WTC11 (cell line): ENCODE results near the gene PLA2G1B. TPM values are rescaled to one million over a fixed set of nuclear protein-coding genes. Genes with fewer than 3 reads are reported as not detected.

ENCODE experiments used
- ATAC-seq: fragments of 200-7000 bp; cut with Tn5 transposase; 2 replicates; pipeline ENCODE4 v1.10.0; 2021; ENCODE audit warnings: mild to moderate bottlenecking, moderate library complexity
- CTCF ChIA-PET: fragments of 300-600 bp; sonication (Branson Sonifier 250); formaldehyde crosslinking; loops from one replicate; lab custom pipeline; 2021; ENCODE audit warnings: antibody characterized with exemption; lab: Charles Lee
- POLR2A ChIA-PET: fragments of 350-600 bp; sonication (Branson Sonifier 250); formaldehyde crosslinking; loops from one replicate; lab custom pipeline; 2021; ENCODE audit warnings: antibody characterized with exemption; lab: Charles Lee
- DNase-seq: peaks from one replicate; pipeline ENCODE4 v3.0.0; 2021; ENCODE audit warnings: low spot score
- H3K27ac Mint-ChIP-seq: 2 replicates; pipeline ENCODE4 v1.8.0; 2021; ENCODE audit warnings: mixed read lengths
- H3K27me3 Mint-ChIP-seq: 2 replicates; pipeline ENCODE4 v1.8.0; 2021; ENCODE audit warnings: low read depth, mild to moderate bottlenecking, moderate library complexity, mixed read lengths
- H3K36me3 Mint-ChIP-seq: 2 replicates; pipeline ENCODE4 v1.8.0; 2021; ENCODE audit warnings: mixed read lengths
- H3K4me1 Mint-ChIP-seq: 2 replicates; pipeline ENCODE4 v1.8.0; 2022; ENCODE audit warnings: mixed read lengths
- H3K4me3 Mint-ChIP-seq: 2 replicates; pipeline ENCODE4 v1.8.0; 2021; ENCODE audit warnings: mild to moderate bottlenecking, moderate library complexity, mixed read lengths
- H3K9me3 Mint-ChIP-seq: 2 replicates; pipeline ENCODE4 v1.8.0; 2021; ENCODE audit warnings: mixed read lengths
- ELF4 ChIP-seq: sonication (generic); formaldehyde crosslinking; IDR thresholded peaks from 2 replicates; pipeline ENCODE4 v1.8.1; 2022; ENCODE audit warnings: low read depth, mild to moderate bottlenecking, moderate library complexity, missing genetic modification reagents
- ETV6 ChIP-seq: sonication (generic); formaldehyde crosslinking; IDR thresholded peaks from 2 replicates; pipeline ENCODE4 v1.8.1; 2022; ENCODE audit warnings: mild to moderate bottlenecking, missing genetic modification reagents
- GRHL2 ChIP-seq: fragments of 250-450 bp; sonication (Bioruptor Pico); IDR thresholded peaks from 2 replicates; pipeline ENCODE4 v1.8.0; 2022; ENCODE audit warnings: mild to moderate bottlenecking, moderate library complexity; ENCODE audit not compliant: insufficient replicate concordance, severe bottlenecking
- JAZF1 ChIP-seq: fragments of 250-450 bp; sonication (Bioruptor Pico); IDR thresholded peaks from 2 replicates; pipeline ENCODE4 v1.9.0; 2021; ENCODE audit warnings: moderate library complexity, mild to moderate bottlenecking, inconsistent platforms
- NR1H2 ChIP-seq: sonication (generic); formaldehyde crosslinking; IDR thresholded peaks from 2 replicates; pipeline ENCODE4 v1.9.0; 2021; ENCODE audit warnings: mild to moderate bottlenecking, moderate library complexity, missing genetic modification reagents
- NR3C1 ChIP-seq: sonication (generic); formaldehyde crosslinking; conservative IDR thresholded peaks from 2 replicates; pipeline ENCODE4 v1.8.1; 2023; ENCODE audit warnings: low read depth, mild to moderate bottlenecking, missing genetic modification reagents
- PRRX2 ChIP-seq: fragments of 250-450 bp; sonication (Bioruptor Pico); IDR thresholded peaks from 2 replicates; pipeline ENCODE4 v1.8.0; 2021; ENCODE audit warnings: mild to moderate bottlenecking
- SOX15 ChIP-seq: fragments of 250-450 bp; sonication (Bioruptor Pico); IDR thresholded peaks from 2 replicates; pipeline ENCODE4 v1.9.0; 2021; ENCODE audit warnings: mild to moderate bottlenecking
- TEAD4 ChIP-seq: sonication (generic); formaldehyde crosslinking; IDR thresholded peaks from 2 replicates; pipeline ENCODE4 v1.8.0; 2022; ENCODE audit warnings: mild to moderate bottlenecking, missing genetic modification reagents
- TP53 ChIP-seq: sonication (generic); formaldehyde crosslinking; IDR thresholded peaks from 2 replicates; pipeline ENCODE4 v1.8.1; 2023; ENCODE audit warnings: mild to moderate bottlenecking, missing genetic modification reagents
- total RNA-seq: library from RNA; stranded (reverse); gene quantifications from 3 replicates; pipeline ENCODE4 v1.2.3, GENCODE V29; 2021
- TF ChIP-seq, protein P1 (sequence below): sonication (generic); formaldehyde crosslinking; IDR thresholded peaks from 2 replicates; pipeline ENCODE4 v1.8.0; 2022; ENCODE audit warnings: mild to moderate bottlenecking, missing genetic modification reagents
- TF ChIP-seq, protein P2 (sequence below): sonication (generic); formaldehyde crosslinking; IDR thresholded peaks from 2 replicates; pipeline ENCODE4 v1.8.1; 2023; ENCODE audit warnings: mild to moderate bottlenecking, moderate library complexity, missing genetic modification reagents
- TF ChIP-seq, protein P3 (sequence below): sonication (generic); formaldehyde crosslinking; IDR thresholded peaks from 2 replicates; pipeline ENCODE4 v1.8.1; 2023; ENCODE audit warnings: mild to moderate bottlenecking, missing genetic modification reagents, moderate library complexity
- TF ChIP-seq, protein P4 (sequence below): fragments of 250-450 bp; sonication (Bioruptor Pico); conservative IDR thresholded peaks from 2 replicates; pipeline ENCODE4 v1.9.0; 2021; ENCODE audit warnings: mild to moderate bottlenecking
- TF ChIP-seq, protein P5 (sequence below): sonication (generic); formaldehyde crosslinking; IDR thresholded peaks from 2 replicates; pipeline ENCODE4 v1.8.0; 2023; ENCODE audit warnings: missing genetic modification reagents, mild to moderate bottlenecking, borderline replicate concordance
- TF ChIP-seq, protein P6 (sequence below): sonication (generic); formaldehyde crosslinking; IDR thresholded peaks from 2 replicates; pipeline ENCODE4 v1.8.1; 2022; ENCODE audit warnings: low read depth, missing genetic modification reagents, borderline replicate concordance
- TF ChIP-seq, protein P7 (sequence below): sonication (generic); formaldehyde crosslinking; IDR thresholded peaks from 2 replicates; pipeline ENCODE4 v1.8.0; 2022; ENCODE audit warnings: missing genetic modification reagents
- TF ChIP-seq, protein P8 (sequence below): sonication (generic); formaldehyde crosslinking; IDR thresholded peaks from 2 replicates; pipeline ENCODE4 v1.8.1; 2022; ENCODE audit warnings: mild to moderate bottlenecking, missing genetic modification reagents, moderate library complexity, borderline replicate concordance

Gene PLA2G1B
- total RNA-seq, 1 experiment from 2014 or later: 1.8 TPM

DNA sequence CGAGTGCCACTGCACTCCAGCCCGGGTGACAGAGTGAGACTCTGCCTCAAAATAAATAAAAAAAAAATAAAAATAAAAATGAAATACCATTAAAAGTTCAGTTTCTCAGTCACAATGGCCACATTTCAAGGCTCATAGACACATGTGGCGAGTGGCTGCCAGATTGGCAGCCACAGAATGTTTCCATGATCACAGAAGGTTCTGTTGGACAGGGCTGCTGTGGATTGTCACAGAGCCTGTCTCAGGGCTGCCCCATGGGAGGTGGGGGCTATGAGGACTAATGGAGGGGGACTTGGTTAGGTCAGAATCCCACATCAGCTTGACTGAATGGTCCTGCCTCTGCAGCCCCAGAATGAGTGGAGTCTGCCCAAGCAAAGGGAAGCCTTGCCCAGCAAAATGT is 3.8 kb upstream of the PLA2G1B start:
- no peak overlapping the region for H3K4me3 Mint-ChIP-seq
- CTCF ChIA-PET: interaction anchor here (1.4 kb wide), 1 partner anchor 14 kb away, joined by 5 read pairs; no protein-coding TSS in a partner anchor

DNA sequence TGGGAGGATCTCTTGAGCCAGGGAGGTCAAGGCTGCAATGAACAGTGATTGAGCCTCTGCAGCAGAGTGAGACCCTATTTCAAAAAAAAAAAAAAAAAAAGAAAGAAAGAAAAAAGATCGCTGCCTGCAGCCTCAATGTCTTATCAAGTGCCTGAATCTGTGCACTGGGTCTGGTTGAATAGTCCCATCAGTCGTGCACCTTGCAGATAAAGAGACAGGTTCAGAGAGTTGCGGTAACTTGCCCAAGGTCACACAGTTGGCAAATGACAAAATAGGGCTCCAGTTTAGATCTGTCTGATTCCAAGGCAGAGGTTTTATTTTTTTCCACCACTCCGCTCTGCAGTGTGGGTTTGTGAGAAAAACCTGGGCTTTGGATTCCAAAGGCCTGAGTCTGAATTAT is 649 bp upstream of the PLA2G1B start:
- ATAC-seq: no peak
- ChIA-PET CTCF (no interaction called here), POLR2A (no interaction called here)
- no peaks in the 10 kb centered on the region; the same call in 1 of the 2 replicates for H3K27me3 Mint-ChIP-seq
- H3K4me3 Mint-ChIP-seq: no peak overlapping the region
- H3K36me3 Mint-ChIP-seq: no peaks in the 10 kb centered on the region
- no peak for DNase-seq
- no peak overlapping the region for H3K27ac Mint-ChIP-seq
- no peaks in the 10 kb centered on the region for H3K9me3 Mint-ChIP-seq
- H3K4me1 Mint-ChIP-seq: peaks cover 5% of the 10 kb centered on the region; the same call in 1 of the 2 replicates
- TF ChIP-seq, protein P1, sequence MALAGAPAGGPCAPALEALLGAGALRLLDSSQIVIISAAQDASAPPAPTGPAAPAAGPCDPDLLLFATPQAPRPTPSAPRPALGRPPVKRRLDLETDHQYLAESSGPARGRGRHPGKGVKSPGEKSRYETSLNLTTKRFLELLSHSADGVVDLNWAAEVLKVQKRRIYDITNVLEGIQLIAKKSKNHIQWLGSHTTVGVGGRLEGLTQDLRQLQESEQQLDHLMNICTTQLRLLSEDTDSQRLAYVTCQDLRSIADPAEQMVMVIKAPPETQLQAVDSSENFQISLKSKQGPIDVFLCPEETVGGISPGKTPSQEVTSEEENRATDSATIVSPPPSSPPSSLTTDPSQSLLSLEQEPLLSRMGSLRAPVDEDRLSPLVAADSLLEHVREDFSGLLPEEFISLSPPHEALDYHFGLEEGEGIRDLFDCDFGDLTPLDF (CRISPR knock-in tag): no peak
- TF ChIP-seq, protein P2, sequence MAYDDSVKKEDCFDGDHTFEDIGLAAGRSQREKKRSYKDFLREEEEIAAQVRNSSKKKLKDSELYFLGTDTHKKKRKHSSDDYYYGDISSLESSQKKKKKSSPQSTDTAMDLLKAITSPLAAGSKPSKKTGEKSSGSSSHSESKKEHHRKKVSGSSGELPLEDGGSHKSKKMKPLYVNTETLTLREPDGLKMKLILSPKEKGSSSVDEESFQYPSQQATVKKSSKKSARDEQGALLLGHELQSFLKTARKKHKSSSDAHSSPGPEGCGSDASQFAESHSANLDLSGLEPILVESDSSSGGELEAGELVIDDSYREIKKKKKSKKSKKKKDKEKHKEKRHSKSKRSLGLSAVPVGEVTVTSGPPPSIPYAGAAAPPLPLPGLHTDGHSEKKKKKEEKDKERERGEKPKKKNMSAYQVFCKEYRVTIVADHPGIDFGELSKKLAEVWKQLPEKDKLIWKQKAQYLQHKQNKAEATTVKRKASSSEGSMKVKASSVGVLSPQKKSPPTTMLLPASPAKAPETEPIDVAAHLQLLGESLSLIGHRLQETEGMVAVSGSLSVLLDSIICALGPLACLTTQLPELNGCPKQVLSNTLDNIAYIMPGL (CRISPR knock-in tag): no peak
- TF ChIP-seq, protein P3, sequence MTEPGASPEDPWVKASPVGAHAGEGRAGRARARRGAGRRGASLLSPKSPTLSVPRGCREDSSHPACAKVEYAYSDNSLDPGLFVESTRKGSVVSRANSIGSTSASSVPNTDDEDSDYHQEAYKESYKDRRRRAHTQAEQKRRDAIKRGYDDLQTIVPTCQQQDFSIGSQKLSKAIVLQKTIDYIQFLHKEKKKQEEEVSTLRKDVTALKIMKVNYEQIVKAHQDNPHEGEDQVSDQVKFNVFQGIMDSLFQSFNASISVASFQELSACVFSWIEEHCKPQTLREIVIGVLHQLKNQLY: no peak
- TF ChIP-seq, protein P4, sequence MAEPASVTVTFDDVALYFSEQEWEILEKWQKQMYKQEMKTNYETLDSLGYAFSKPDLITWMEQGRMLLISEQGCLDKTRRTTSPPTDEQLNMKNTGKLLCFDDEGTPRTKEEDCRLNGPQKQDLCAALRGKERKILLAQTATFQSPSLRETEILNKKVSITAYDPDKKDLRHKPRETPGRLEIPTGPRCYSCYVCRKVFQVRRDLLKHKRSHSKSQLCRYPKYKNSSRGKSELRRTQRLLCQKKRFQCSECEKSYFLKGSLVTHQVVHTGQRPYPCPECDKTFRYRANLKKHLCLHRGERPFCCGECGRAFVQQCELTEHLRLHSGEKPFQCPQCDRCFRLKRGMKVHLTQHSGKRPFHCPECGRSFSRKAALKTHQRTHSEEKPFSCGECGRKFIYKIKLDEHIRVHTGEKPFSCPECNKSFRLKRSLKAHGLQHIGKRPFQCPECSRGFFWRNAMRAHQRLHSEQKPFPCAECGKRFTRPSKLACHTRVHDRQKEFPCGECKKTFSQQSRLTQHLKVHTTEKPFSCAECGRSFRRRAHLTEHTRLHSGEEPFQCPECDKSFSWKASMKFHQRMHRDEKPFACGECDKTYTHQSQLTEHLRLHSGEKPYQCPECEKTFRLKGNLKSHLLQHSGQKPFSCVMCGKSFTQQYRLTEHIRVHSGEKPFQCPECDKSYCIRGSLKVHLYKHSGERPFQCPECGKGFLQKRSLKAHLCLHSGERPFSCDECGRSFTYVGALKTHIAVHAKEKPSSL (CRISPR knock-in tag): no peak
- TF ChIP-seq ELF4: no peak
- TF ChIP-seq, protein P5, sequence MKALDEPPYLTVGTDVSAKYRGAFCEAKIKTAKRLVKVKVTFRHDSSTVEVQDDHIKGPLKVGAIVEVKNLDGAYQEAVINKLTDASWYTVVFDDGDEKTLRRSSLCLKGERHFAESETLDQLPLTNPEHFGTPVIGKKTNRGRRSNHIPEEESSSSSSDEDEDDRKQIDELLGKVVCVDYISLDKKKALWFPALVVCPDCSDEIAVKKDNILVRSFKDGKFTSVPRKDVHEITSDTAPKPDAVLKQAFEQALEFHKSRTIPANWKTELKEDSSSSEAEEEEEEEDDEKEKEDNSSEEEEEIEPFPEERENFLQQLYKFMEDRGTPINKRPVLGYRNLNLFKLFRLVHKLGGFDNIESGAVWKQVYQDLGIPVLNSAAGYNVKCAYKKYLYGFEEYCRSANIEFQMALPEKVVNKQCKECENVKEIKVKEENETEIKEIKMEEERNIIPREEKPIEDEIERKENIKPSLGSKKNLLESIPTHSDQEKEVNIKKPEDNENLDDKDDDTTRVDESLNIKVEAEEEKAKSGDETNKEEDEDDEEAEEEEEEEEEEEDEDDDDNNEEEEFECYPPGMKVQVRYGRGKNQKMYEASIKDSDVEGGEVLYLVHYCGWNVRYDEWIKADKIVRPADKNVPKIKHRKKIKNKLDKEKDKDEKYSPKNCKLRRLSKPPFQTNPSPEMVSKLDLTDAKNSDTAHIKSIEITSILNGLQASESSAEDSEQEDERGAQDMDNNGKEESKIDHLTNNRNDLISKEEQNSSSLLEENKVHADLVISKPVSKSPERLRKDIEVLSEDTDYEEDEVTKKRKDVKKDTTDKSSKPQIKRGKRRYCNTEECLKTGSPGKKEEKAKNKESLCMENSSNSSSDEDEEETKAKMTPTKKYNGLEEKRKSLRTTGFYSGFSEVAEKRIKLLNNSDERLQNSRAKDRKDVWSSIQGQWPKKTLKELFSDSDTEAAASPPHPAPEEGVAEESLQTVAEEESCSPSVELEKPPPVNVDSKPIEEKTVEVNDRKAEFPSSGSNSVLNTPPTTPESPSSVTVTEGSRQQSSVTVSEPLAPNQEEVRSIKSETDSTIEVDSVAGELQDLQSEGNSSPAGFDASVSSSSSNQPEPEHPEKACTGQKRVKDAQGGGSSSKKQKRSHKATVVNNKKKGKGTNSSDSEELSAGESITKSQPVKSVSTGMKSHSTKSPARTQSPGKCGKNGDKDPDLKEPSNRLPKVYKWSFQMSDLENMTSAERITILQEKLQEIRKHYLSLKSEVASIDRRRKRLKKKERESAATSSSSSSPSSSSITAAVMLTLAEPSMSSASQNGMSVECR (CRISPR knock-in tag): no peak
- TF ChIP-seq ETV6 (CRISPR knock-in tag): no peak
- no peak for TF ChIP-seq TP53 (CRISPR knock-in tag)
- TF ChIP-seq, protein P6, sequence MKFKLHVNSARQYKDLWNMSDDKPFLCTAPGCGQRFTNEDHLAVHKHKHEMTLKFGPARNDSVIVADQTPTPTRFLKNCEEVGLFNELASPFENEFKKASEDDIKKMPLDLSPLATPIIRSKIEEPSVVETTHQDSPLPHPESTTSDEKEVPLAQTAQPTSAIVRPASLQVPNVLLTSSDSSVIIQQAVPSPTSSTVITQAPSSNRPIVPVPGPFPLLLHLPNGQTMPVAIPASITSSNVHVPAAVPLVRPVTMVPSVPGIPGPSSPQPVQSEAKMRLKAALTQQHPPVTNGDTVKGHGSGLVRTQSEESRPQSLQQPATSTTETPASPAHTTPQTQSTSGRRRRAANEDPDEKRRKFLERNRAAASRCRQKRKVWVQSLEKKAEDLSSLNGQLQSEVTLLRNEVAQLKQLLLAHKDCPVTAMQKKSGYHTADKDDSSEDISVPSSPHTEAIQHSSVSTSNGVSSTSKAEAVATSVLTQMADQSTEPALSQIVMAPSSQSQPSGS (CRISPR knock-in tag): no peak
- no peak for TF ChIP-seq SOX15 (CRISPR knock-in tag)
- no peak for TF ChIP-seq PRRX2 (CRISPR knock-in tag)
- no peak for TF ChIP-seq NR3C1 (CRISPR knock-in tag)
- TF ChIP-seq, protein P7, sequence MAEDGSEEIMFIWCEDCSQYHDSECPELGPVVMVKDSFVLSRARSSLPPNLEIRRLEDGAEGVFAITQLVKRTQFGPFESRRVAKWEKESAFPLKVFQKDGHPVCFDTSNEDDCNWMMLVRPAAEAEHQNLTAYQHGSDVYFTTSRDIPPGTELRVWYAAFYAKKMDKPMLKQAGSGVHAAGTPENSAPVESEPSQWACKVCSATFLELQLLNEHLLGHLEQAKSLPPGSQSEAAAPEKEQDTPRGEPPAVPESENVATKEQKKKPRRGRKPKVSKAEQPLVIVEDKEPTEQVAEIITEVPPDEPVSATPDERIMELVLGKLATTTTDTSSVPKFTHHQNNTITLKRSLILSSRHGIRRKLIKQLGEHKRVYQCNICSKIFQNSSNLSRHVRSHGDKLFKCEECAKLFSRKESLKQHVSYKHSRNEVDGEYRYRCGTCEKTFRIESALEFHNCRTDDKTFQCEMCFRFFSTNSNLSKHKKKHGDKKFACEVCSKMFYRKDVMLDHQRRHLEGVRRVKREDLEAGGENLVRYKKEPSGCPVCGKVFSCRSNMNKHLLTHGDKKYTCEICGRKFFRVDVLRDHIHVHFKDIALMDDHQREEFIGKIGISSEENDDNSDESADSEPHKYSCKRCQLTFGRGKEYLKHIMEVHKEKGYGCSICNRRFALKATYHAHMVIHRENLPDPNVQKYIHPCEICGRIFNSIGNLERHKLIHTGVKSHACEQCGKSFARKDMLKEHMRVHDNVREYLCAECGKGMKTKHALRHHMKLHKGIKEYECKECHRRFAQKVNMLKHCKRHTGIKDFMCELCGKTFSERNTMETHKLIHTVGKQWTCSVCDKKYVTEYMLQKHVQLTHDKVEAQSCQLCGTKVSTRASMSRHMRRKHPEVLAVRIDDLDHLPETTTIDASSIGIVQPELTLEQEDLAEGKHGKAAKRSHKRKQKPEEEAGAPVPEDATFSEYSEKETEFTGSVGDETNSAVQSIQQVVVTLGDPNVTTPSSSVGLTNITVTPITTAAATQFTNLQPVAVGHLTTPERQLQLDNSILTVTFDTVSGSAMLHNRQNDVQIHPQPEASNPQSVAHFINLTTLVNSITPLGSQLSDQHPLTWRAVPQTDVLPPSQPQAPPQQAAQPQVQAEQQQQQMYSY (CRISPR knock-in tag): no peak
- TF ChIP-seq GRHL2 (CRISPR knock-in tag): no peak
- no peak for TF ChIP-seq JAZF1 (CRISPR knock-in tag)
- TF ChIP-seq NR1H2 (CRISPR knock-in tag): no peak
- TF ChIP-seq, protein P8, sequence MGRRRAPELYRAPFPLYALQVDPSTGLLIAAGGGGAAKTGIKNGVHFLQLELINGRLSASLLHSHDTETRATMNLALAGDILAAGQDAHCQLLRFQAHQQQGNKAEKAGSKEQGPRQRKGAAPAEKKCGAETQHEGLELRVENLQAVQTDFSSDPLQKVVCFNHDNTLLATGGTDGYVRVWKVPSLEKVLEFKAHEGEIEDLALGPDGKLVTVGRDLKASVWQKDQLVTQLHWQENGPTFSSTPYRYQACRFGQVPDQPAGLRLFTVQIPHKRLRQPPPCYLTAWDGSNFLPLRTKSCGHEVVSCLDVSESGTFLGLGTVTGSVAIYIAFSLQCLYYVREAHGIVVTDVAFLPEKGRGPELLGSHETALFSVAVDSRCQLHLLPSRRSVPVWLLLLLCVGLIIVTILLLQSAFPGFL (CRISPR knock-in tag): no peak

More for the DNA sequence above, 3.8 kb upstream of the PLA2G1B start:
- POLR2A ChIA-PET: no interaction called here
- DNase-seq (no peak), ATAC-seq (no peak)
- Mint-ChIP-seq H3K9me3 (peaks cover 9% of the 10 kb centered on the region), H3K27me3 (peaks cover 10% of the 10 kb centered on the region), H3K27ac (no peak overlapping the region), H3K36me3 (peaks cover 9% of the 10 kb centered on the region), H3K4me1 (no peaks in the 10 kb centered on the region)
- TF ChIP-seq TEAD4 (CRISPR knock-in tag): no peak
